Vagina (tissue), 2 donors: Measurements from ENCODE around the gene CCNL1. TPM values are rescaled to one million over a fixed set of nuclear protein-coding genes. Genes with fewer than 3 reads are reported as not detected.
"Not testable (repeated sequence)": the region's sequence is repeated elsewhere in the genome, so short reads cannot be mapped to it uniquely, and the experiment has no call there.

ENCODE experiments used
- DNase-seq, 2 donors: peaks; one replicate each; pipeline ENCODE4 v3.0.0-alpha.2; 2017; ENCODE audit errors: extremely low spot score in 2 of 2
- H3K27ac ChIP-seq: fragments of 200-600 bp; sonication (generic); one replicate; pipeline ENCODE4 v1.5.1; 2019
- H3K27me3 ChIP-seq: fragments of 200-600 bp; sonication (generic); one replicate; pipeline ENCODE4 v1.5.1; 2019
- H3K36me3 ChIP-seq, 2 donors: fragments of 200-600 bp; sonication (generic); one replicate each; pipeline ENCODE4 v1.5.1; 2017 to 2019
- H3K4me1 ChIP-seq: fragments of 200-600 bp; sonication (generic); one replicate; pipeline ENCODE4 v1.5.1; 2019
- H3K4me3 ChIP-seq, 2 donors: fragments of 200-600 bp; sonication (generic); 1 replicate in 1 of 2; 2 replicates in 1 of 2; pipeline ENCODE4 v1.5.1; 2016 to 2019
- H3K9me3 ChIP-seq: fragments of 200-600 bp; sonication (generic); one replicate; pipeline ENCODE4 v1.5.1; 2019
- CTCF ChIP-seq, 3 experiments: fragments of 450-650 bp in 2 of 3; fragments of 200-600 bp in 1 of 3; sonication (generic) in 1 of 3; IDR thresholded peaks; one replicate each; pipeline ENCODE4 v1.5.1; 2017 to 2019; ENCODE audit warnings: antibody characterized with exemption in 3 of 3, mild to moderate bottlenecking in 2 of 3, moderate library complexity in 2 of 3
- POLR2A ChIP-seq, 2 donors: fragments of 450-650 bp; IDR thresholded peaks; one replicate each; pipeline ENCODE4 v1.6.1; 2017; ENCODE audit warnings: antibody characterized with exemption in 2 of 2, mild to moderate bottlenecking in 2 of 2, moderate library complexity in 2 of 2
- POLR2AphosphoS5 ChIP-seq, 2 donors: sonication (generic); formaldehyde crosslinking; IDR thresholded peaks; one replicate each; pipeline ENCODE4 v1.9.0; 2017; ENCODE audit warnings: antibody characterized with exemption in 2 of 2, mild to moderate bottlenecking in 2 of 2, low read depth in 1 of 2; ENCODE audit not compliant: insufficient read depth in 1 of 2
- intact Hi-C: fragments of 100-400 bp; cut with DNase I; formaldehyde crosslinking; loops from one replicate; pipeline ENCODE4 v1.15.1; 2023
- total RNA-seq: library from RNA; depleted of rRNA; stranded (reverse); fragments of >200 nt; gene quantifications from one replicate; pipeline ENCODE4 v1.2.3, GENCODE V29; 2016

CCNL1 gene
- total RNA-seq, 1 donor from 2014 or later = 269 TPM

GRCh38 chr3:157170861-157171260 lies 10.9 kb upstream of the CCNL1 start:
- Histone ChIP-seq H3K27ac (no peak overlapping the region), H3K36me3 (no peaks in the 10 kb centered on the region), H3K9me3 (no peaks in the 10 kb centered on the region), H3K4me3 (no peak overlapping the region), H3K27me3 (no peaks in the 10 kb centered on the region), H3K4me1 (peaks cover 6% of the 10 kb centered on the region)
- intact Hi-C loops = no loop called here
- TF ChIP-seq POLR2A (IDR thresholded peaks at IDR 0.05) (no peak), POLR2AphosphoS5 (IDR thresholded peaks at IDR 0.05; ENCODE audit: insufficient read depth in 1 of 2, low read depth in 1 of 2) (no peak), CTCF (IDR thresholded peaks at IDR 0.05) (no peak)
- no peak for DNase-seq

- Histone ChIP-seq H3K27ac (no peak overlapping the region), H3K4me1 (no peaks in the 10 kb centered on the region), H3K9me3 (no peaks in the 10 kb centered on the region), H3K36me3 (no peaks in the 10 kb centered on the region), H3K4me3 (no peak overlapping the region), H3K27me3 (no peaks in the 10 kb centered on the region)
- TF ChIP-seq POLR2A (IDR thresholded peaks at IDR 0.05) = no peak
- no peak for TF ChIP-seq CTCF (IDR thresholded peaks at IDR 0.05)
- no peak for TF ChIP-seq POLR2AphosphoS5 (IDR thresholded peaks at IDR 0.05; ENCODE audit: insufficient read depth in 1 of 2, low read depth in 1 of 2)
- DNase-seq = no peak
- intact Hi-C loops = no loop called here
These were observed 7.6 kb upstream of the CCNL1 start for GRCh38 chr3:157167371-157168042.

GRCh38 chr3:157166561-157166960 lies 6.6 kb upstream of the CCNL1 start:
- no peaks in the 10 kb centered on the region for H3K9me3 ChIP-seq
- no peaks in the 10 kb centered on the region for H3K36me3 ChIP-seq
- H3K4me1 ChIP-seq = peaks cover 2% of the 10 kb centered on the region
- no peak for DNase-seq
- TF ChIP-seq POLR2AphosphoS5 (IDR thresholded peaks at IDR 0.05; ENCODE audit: insufficient read depth in 1 of 2, low read depth in 1 of 2) = no peak
- TF ChIP-seq POLR2A (IDR thresholded peaks at IDR 0.05) = no peak
- no peak for TF ChIP-seq CTCF (IDR thresholded peaks at IDR 0.05)
- intact Hi-C loops = no loop called here
- H3K4me3 ChIP-seq = no peak overlapping the region
- no peak overlapping the region for H3K27ac ChIP-seq
- H3K27me3 ChIP-seq = no peaks in the 10 kb centered on the region

- H3K4me3 ChIP-seq = no peak overlapping the region
- H3K27ac ChIP-seq = no peak overlapping the region
- no peak for DNase-seq
- no peaks in the 10 kb centered on the region for H3K9me3 ChIP-seq
- H3K4me1 ChIP-seq = peaks cover 6% of the 10 kb centered on the region
- H3K36me3 ChIP-seq = no peaks in the 10 kb centered on the region
- intact Hi-C loops = no loop called here
- no peaks in the 10 kb centered on the region for H3K27me3 ChIP-seq
- TF ChIP-seq POLR2A (IDR thresholded peaks at IDR 0.05) = no peak
- no peak for TF ChIP-seq CTCF (IDR thresholded peaks at IDR 0.05)
- no peak for TF ChIP-seq POLR2AphosphoS5 (IDR thresholded peaks at IDR 0.05; ENCODE audit: insufficient read depth in 1 of 2, low read depth in 1 of 2)
These were observed 6.2 kb upstream of the CCNL1 start for GRCh38 chr3:157166115-157166514.

GRCh38 chr3:157163217-157163953 lies 3.4 kb upstream of the CCNL1 start:
- Histone ChIP-seq H3K4me1 (peaks cover 17% of the 10 kb centered on the region), H3K4me3 (no peak overlapping the region), H3K27me3 (no peaks in the 10 kb centered on the region), H3K36me3 (peaks cover 0 to 4% of the 10 kb centered on the region in 2 donors), H3K9me3 (no peaks in the 10 kb centered on the region), H3K27ac (no peak overlapping the region)
- DNase-seq = no peak
- intact Hi-C loops = no loop called here
- TF ChIP-seq POLR2A (IDR thresholded peaks at IDR 0.05) (no peak), CTCF (IDR thresholded peaks at IDR 0.05) (no peak)

GRCh38 chr3:157162620-157163019 lies 2.7 kb upstream of the CCNL1 start:
- H3K4me1 ChIP-seq = peaks cover 25% of the 10 kb centered on the region
- intact Hi-C loops, H3K27me3 ChIP-seq, H3K27ac ChIP-seq, H3K4me3 ChIP-seq, H3K9me3 ChIP-seq, DNase-seq: not testable (repeated sequence)
- peaks cover 0 to 11% of the 10 kb centered on the region in 2 donors for H3K36me3 ChIP-seq
